MM.1S (cell line): ENCODE data around the gene TSHZ2.

Experiments
- DNase-seq: peaks from one replicate; pipeline ENCODE4 v3.0.0-alpha.2; 2015
- H2AFZ ChIP-seq: fragments of 300-600 bp; sonication (generic); 2 replicates; pipeline ENCODE4 v1.6.0; 2016; ENCODE audit warnings: antibody characterized with exemption, low read length
- H3F3A ChIP-seq: fragments of 300-600 bp; sonication (generic); 2 replicates; pipeline ENCODE4 v1.6.1; 2016; ENCODE audit warnings: mild to moderate bottlenecking, antibody characterized with exemption, low read length, moderate library complexity, mixed read lengths; ENCODE audit not compliant: insufficient read depth
- H3K27ac ChIP-seq: fragments of 300-600 bp; sonication (generic); 2 replicates; pipeline ENCODE4 v1.5.1; 2016; ENCODE audit warnings: mild to moderate bottlenecking, low read length
- H3K27me3 ChIP-seq: fragments of 300-600 bp; sonication (generic); replicated peaks from 2 replicates; pipeline ENCODE4 v1.6.0; 2016; ENCODE audit warnings: low read length; ENCODE audit not compliant: insufficient read depth
- H3K36me3 ChIP-seq: fragments of 300-600 bp; sonication (generic); replicated peaks from 2 replicates; pipeline ENCODE4 v1.6.1; 2016; ENCODE audit warnings: mild to moderate bottlenecking, low read length, mixed read lengths; ENCODE audit not compliant: insufficient read depth
- H3K4me1 ChIP-seq: fragments of 300-600 bp; sonication (generic); 2 replicates; pipeline ENCODE4 v1.6.1; 2016; ENCODE audit warnings: low read length, mixed read lengths
- H3K4me2 ChIP-seq: fragments of 300-600 bp; sonication (generic); 2 replicates; pipeline ENCODE4 v1.6.0; 2016; ENCODE audit warnings: low read depth, low read length
- H3K4me3 ChIP-seq: fragments of 300-600 bp; sonication (generic); 2 replicates; pipeline ENCODE4 v1.5.1; 2016; ENCODE audit warnings: low read length, mixed read lengths
- H3K79me2 ChIP-seq: fragments of 300-600 bp; sonication (generic); 2 replicates; pipeline ENCODE4 v1.6.1; 2016; ENCODE audit warnings: mixed run types, low read length, mixed read lengths
- H3K9ac ChIP-seq: fragments of 300-600 bp; sonication (generic); 2 replicates; pipeline ENCODE4 v1.6.1; 2016; ENCODE audit warnings: low read length, mixed read lengths
- H3K9me2 ChIP-seq: fragments of 300-600 bp; sonication (generic); replicated peaks from 2 replicates; pipeline ENCODE4 v1.6.1; 2016; ENCODE audit warnings: mild to moderate bottlenecking, low read length, mixed read lengths; ENCODE audit not compliant: insufficient read depth
- H3K9me3 ChIP-seq: fragments of 300-600 bp; sonication (generic); replicated peaks from 2 replicates; pipeline ENCODE4 v1.6.1; 2016; ENCODE audit warnings: mild to moderate bottlenecking, low read length, mixed read lengths; ENCODE audit not compliant: insufficient read depth
- H4K20me1 ChIP-seq: fragments of 300-600 bp; sonication (generic); 2 replicates; pipeline ENCODE4 v1.6.1; 2016; ENCODE audit warnings: mild to moderate bottlenecking, low read length, moderate library complexity, mixed read lengths; ENCODE audit not compliant: insufficient read depth
- CTCF ChIP-seq: fragments of 300-600 bp; sonication (generic); IDR thresholded peaks from 2 replicates; pipeline ENCODE4 v1.5.1; 2016; ENCODE audit warnings: antibody characterized with exemption, low read length, mixed read lengths
- EZH2 ChIP-seq: fragments of 300-600 bp; sonication (generic); optimal IDR thresholded peaks from 2 replicates; pipeline ENCODE3; 2017; ENCODE audit warnings: low read depth, mild to moderate bottlenecking, antibody characterized with exemption, low read length, mixed read lengths
- EZH2phosphoT487 ChIP-seq: fragments of 300-600 bp; sonication (generic); IDR thresholded peaks from 2 replicates; pipeline ENCODE4 v1.6.1; 2018; ENCODE audit warnings: antibody characterized with exemption, low read length

Gene TSHZ2

GRCh38 chr20:53342429-53342828 is 370.3 kb downstream of the TSHZ2 start:
- Histone ChIP-seq H2AFZ (no peak overlapping the region), H3K27me3 (no peaks in the 10 kb centered on the region), H3K79me2 (no peaks in the 10 kb centered on the region), H3K4me1 (no peaks in the 10 kb centered on the region), H3F3A (no peaks in the 10 kb centered on the region), H3K36me3 (no peaks in the 10 kb centered on the region), H3K4me2 (no peak overlapping the region), H3K9me3 (no peaks in the 10 kb centered on the region), H3K27ac (no peak overlapping the region), H3K9ac (no peak overlapping the region), H3K4me3 (no peak overlapping the region), H4K20me1 (no peaks in the 10 kb centered on the region), H3K9me2 (no peaks in the 10 kb centered on the region)
- DNase-seq: no peak
- no peak for TF ChIP-seq EZH2phosphoT487
- no peak for TF ChIP-seq CTCF
- TF ChIP-seq EZH2: no peak

DNA sequence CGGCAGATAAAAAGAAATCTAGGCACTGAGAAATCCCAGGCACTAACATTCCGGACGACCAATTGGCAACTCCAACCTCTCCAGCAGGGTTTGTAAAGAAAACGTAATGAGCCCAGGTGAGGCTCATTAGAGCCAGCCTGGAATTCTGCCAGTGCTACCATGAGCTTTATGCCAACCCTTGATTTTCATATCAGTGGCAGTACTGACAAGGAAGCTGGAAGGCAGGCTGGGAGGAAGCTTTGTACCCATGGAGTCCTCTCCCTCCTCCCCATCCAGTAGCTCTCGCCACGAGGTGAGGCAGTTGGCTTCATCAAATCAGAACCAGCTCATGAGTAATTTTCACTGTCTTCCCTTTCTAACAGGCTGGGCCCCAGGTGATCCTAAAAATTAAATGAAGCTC is 371.3 kb downstream of the TSHZ2 start:
- Histone ChIP-seq H3K9me2 (no peaks in the 10 kb centered on the region), H3K4me1 (no peaks in the 10 kb centered on the region), H3K27me3 (no peaks in the 10 kb centered on the region), H3K9me3 (no peaks in the 10 kb centered on the region), H2AFZ (no peak overlapping the region), H3K4me2 (no peak overlapping the region), H4K20me1 (no peaks in the 10 kb centered on the region), H3K9ac (no peak overlapping the region), H3K36me3 (no peaks in the 10 kb centered on the region), H3K4me3 (no peak overlapping the region), H3F3A (no peaks in the 10 kb centered on the region), H3K27ac (no peak overlapping the region), H3K79me2 (no peaks in the 10 kb centered on the region)
- DNase-seq: no peak
- no peak for TF ChIP-seq EZH2
- TF ChIP-seq EZH2phosphoT487: no peak
- TF ChIP-seq CTCF: no peak

- Histone ChIP-seq H3K4me2 (no peak overlapping the region), H3K4me1 (no peaks in the 10 kb centered on the region)
These were observed 372.7 kb downstream of the TSHZ2 start for GRCh38 chr20:53344891-53345290.

More at GRCh38 chr20:53344891-53345290, 372.7 kb downstream of the TSHZ2 start:
- Histone ChIP-seq H3K9me2 (no peaks in the 10 kb centered on the region), H2AFZ (no peak overlapping the region), H3K9me3 (no peaks in the 10 kb centered on the region), H3F3A (no peaks in the 10 kb centered on the region), H3K79me2 (no peaks in the 10 kb centered on the region), H3K27ac (no peak overlapping the region), H3K36me3 (no peaks in the 10 kb centered on the region), H3K4me3 (no peak overlapping the region), H3K27me3 (no peaks in the 10 kb centered on the region), H4K20me1 (no peaks in the 10 kb centered on the region), H3K9ac (no peak overlapping the region)
- no peak for DNase-seq
- no peak for TF ChIP-seq CTCF
- no peak for TF ChIP-seq EZH2
- TF ChIP-seq EZH2phosphoT487: no peak
